Stimulated activated CD4-positive, alpha-beta T cell treated with anti-CD3 and anti-CD28 coated beads, Interleukin-15, amount 100 ng/mL, for 1 hour (primary cell): ENCODE results near the gene RHEB.

Experiments used
- DNase-seq, 2 donors: peaks; one replicate each; pipeline ENCODE4 v3.0.0-alpha.2; 2020; ENCODE audit warnings: low read depth in 1 of 2, low spot score in 1 of 2

RHEB gene

GRCh38 chr7:151472644-151473380, 46.9 kb downstream of the RHEB start:
- no peak for DNase-seq

- no peak for DNase-seq
Observed at GRCh38 chr7:151470711-151471110, 49.0 kb downstream of the RHEB start.

- DNase-seq = no peak
Observed at GRCh38 chr7:151469281-151469680, 50.4 kb downstream of the RHEB start.

- DNase-seq = no peak
Observed at GRCh38 chr7:151468217-151469018, 51.3 kb downstream of the RHEB start.

- no peak for DNase-seq
Observed at GRCh38 chr7:151465169-151465568, 54.5 kb downstream of the RHEB start.

- no peak for DNase-seq
Observed at GRCh38 chr7:151462306-151462779, 57.4 kb downstream of the RHEB start.

- no peak for DNase-seq
Observed at GRCh38 chr7:151461942-151462230, 57.8 kb downstream of the RHEB start.

GRCh38 chr7:151461096-151461941, 58.4 kb downstream of the RHEB start:
- DNase-seq = no peak

- no peak for DNase-seq
Observed at GRCh38 chr7:151460474-151460855, 59.2 kb downstream of the RHEB start.

GRCh38 chr7:151459726-151460473, 59.8 kb downstream of the RHEB start:
- DNase-seq = no peak

- no peak for DNase-seq
Observed at GRCh38 chr7:151457534-151457933, 62.2 kb downstream of the RHEB start.

- DNase-seq = no peak
Observed at GRCh38 chr7:151456782-151457181, 62.9 kb downstream of the RHEB start.

- no peak for DNase-seq
Observed at GRCh38 chr7:151456276-151456675, 63.4 kb downstream of the RHEB start.

GRCh38 chr7:151455690-151456089, 64.0 kb downstream of the RHEB start:
- DNase-seq = no peak

- no peak for DNase-seq
Observed at GRCh38 chr7:151454932-151455530, 64.7 kb downstream of the RHEB start.

GRCh38 chr7:151454305-151454704, 65.4 kb downstream of the RHEB start:
- no peak for DNase-seq

- no peak for DNase-seq
Observed at GRCh38 chr7:151453326-151453791, 66.3 kb downstream of the RHEB start.

- DNase-seq = no peak
Observed at GRCh38 chr7:151452680-151453325, 66.9 kb downstream of the RHEB start.

- no peak for DNase-seq
Observed at GRCh38 chr7:151451626-151452571, 67.8 kb downstream of the RHEB start.
